GM12875 (cell line): ENCODE results near the gene GPATCH1.
"Not testable (repeated sequence)": the region's sequence is repeated elsewhere in the genome, so short reads cannot be mapped to it uniquely, and the experiment has no call there.

Source experiments
- H3K4me3 ChIP-seq: one replicate; pipeline ENCODE4 v1.5.1; 2011; ENCODE audit warnings: low read depth, low read length, control low read depth
- TF ChIP-seq, protein P1 (sequence below): IDR thresholded peaks from 2 replicates; pipeline ENCODE4 v1.5.1; 2011; ENCODE audit warnings: low read depth, mild to moderate bottlenecking, control low read depth, inconsistent platforms, low read length, moderate library complexity, borderline replicate concordance; ENCODE audit not compliant: insufficient read depth

Gene GPATCH1

DNA sequence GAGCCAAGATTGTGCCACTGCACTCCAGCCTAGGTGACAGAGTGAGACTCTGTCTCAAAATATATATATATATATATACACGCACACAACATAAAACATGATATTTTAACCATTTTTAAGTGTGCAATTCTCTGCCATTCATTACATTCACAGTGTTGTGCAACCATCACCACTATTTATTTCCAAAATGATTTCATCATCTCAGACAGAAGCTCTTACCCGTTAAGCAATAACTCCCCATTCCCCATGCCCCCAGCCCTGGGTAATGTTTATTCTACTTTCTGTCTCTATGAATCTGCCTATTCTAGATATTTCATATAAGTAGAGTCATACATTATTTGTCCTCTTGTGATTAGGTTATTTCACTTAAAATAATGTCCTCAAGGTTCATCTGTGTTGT lies 71.2 kb downstream of the GPATCH1 start:
- H3K4me3 ChIP-seq = no peak overlapping the region
- TF ChIP-seq, protein P1, sequence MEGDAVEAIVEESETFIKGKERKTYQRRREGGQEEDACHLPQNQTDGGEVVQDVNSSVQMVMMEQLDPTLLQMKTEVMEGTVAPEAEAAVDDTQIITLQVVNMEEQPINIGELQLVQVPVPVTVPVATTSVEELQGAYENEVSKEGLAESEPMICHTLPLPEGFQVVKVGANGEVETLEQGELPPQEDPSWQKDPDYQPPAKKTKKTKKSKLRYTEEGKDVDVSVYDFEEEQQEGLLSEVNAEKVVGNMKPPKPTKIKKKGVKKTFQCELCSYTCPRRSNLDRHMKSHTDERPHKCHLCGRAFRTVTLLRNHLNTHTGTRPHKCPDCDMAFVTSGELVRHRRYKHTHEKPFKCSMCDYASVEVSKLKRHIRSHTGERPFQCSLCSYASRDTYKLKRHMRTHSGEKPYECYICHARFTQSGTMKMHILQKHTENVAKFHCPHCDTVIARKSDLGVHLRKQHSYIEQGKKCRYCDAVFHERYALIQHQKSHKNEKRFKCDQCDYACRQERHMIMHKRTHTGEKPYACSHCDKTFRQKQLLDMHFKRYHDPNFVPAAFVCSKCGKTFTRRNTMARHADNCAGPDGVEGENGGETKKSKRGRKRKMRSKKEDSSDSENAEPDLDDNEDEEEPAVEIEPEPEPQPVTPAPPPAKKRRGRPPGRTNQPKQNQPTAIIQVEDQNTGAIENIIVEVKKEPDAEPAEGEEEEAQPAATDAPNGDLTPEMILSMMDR = no peak

DNA sequence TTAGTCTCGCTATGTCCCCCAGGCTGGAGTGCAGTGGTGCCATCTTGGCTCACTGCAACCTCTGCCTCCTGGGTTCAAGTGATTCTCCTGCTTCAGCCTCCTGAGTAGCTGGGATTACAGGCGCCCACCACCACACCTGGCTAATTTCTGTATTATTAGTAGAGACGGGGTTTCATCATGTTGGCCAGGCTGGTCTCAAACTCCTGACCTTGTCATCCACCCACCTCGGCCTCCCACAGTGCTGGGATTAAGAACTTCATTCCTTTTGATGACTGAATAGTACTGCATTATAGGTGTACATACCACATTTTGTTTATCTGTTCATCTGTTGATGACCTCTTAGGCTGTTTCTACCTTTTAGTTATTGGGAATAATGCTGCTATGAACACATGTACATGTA lies 71.6 kb downstream of the GPATCH1 start:
- not testable (repeated sequence) for H3K4me3 ChIP-seq

GRCh38 chr19:33154313-33154712 lies 73.3 kb downstream of the GPATCH1 start:
- not testable (repeated sequence) for H3K4me3 ChIP-seq

- H3K4me3 ChIP-seq = no peak overlapping the region
- TF ChIP-seq, protein P1 = no peak
Measured at GRCh38 chr19:33156334-33156733, 75.4 kb downstream of the GPATCH1 start.

- TF ChIP-seq, protein P1 = no peak
Measured at GRCh38 chr19:33157906-33158305, 76.9 kb downstream of the GPATCH1 start.

DNA sequence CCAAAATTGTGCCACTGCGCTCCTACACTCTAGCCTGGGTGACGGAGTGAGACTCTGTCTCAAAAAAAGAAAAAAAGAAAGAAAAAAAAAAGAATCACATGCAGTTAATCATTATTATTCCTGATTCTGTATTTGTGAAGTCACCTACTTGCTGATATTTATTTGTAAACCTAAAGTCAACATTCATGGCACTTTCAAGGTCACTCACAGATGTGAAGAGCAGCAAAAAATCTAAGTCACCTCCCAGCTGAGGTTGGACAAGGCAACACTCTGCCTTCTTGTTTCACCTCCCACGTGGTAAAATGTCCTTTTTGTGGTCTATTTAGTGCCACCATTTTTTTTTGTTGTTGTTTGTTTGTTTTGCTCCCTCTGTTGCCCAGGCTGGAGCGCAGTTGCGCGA lies 77.4 kb downstream of the GPATCH1 start:
- TF ChIP-seq, protein P1 = no peak
- no peak overlapping the region for H3K4me3 ChIP-seq

More at GRCh38 chr19:33157906-33158305, 76.9 kb downstream of the GPATCH1 start:
- H3K4me3 ChIP-seq = no peak overlapping the region

DNA sequence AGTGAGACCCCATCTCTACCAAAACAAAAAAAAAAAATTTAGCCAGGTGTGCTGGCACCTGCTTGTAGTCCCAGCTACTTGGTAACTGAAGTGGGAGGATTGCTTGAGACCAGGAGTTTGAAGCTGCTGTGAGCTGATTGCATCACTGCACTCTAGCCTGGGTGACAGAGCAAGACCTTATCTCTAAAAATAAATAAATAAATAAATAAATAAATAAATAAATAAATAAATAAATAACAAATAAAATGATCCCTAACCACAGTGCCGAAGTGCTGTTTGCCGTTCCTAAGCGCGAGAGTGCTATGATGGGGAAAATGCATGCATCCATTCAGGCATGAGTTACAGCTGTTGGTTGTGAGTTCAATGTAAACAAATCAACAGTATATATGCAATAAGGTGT lies 78.2 kb downstream of the GPATCH1 start:
- no peak overlapping the region for H3K4me3 ChIP-seq
- TF ChIP-seq, protein P1 = no peak

- no peak overlapping the region for H3K4me3 ChIP-seq
- TF ChIP-seq, protein P1 = no peak
Measured at GRCh38 chr19:33159893-33160292, 78.9 kb downstream of the GPATCH1 start.
